ENCODE results near the gene MAP1B.

Gene MAP1B

GRCh38 chr5:72115296-72115695, 8.0 kb downstream of the MAP1B start:
- DNase-seq, result no peak
- Histone ChIP-seq H3K27ac (ENCODE audit: low read length, poor library complexity, severe bottlenecking) (no peak overlapping the region), H3K18ac (ENCODE audit: low read depth in 1 of 2, low read length in 2 of 2) (no peak overlapping the region), H3K27me3 (ENCODE audit: control insufficient read depth in 1 of 2, insufficient read depth in 1 of 2, low read length in 2 of 2) (no peaks in the 10 kb centered on the region), H4K8ac (ENCODE audit: low read length) (no peak overlapping the region), H2BK120ac (ENCODE audit: low read depth, low read length) (no peak overlapping the region), H2BK15ac (ENCODE audit: low read depth, poor library complexity, severe bottlenecking) (no peak overlapping the region), H3K9me3 (ENCODE audit: control insufficient read depth, low read length) (peaks cover 7% of the 10 kb centered on the region), H3K79me1 (replicated peaks; ENCODE audit: low read length, poor library complexity, severe bottlenecking) (peaks cover 26% of the 10 kb centered on the region), H3K4ac (ENCODE audit: low read depth in 1 of 2, low read length in 2 of 2) (no peak overlapping the region), H3K14ac (ENCODE audit: low read length in 2 of 2) (no peak overlapping the region), H2AFZ (ENCODE audit: low read depth, low read length) (no peak overlapping the region), H3K36me3 (ENCODE audit: control insufficient read depth in 1 of 2, insufficient read depth in 2 of 2, low read depth in 1 of 2, low read length in 2 of 2) (peaks cover 13 to 67% of the 10 kb centered on the region in 2 experiments), H2BK12ac (ENCODE audit: low read length in 2 of 2) (no peak overlapping the region), H4K91ac (ENCODE audit: low read length) (no peak overlapping the region), H3K9ac (ENCODE audit: low read length) (no peak overlapping the region), H3K4me1 (ENCODE audit: control insufficient read depth, insufficient read depth, low read depth, low read length) (peaks cover 2% of the 10 kb centered on the region), H3K4me2 (ENCODE audit: low read length, poor library complexity, severe bottlenecking) (no peak overlapping the region), H3K23ac (ENCODE audit: low read length in 2 of 2) (no peak overlapping the region), H2AK5ac (ENCODE audit: low read length, severe bottlenecking) (no peak overlapping the region), H3K4me3 (ENCODE audit: insufficient read depth in 1 of 2, low read depth in 1 of 2, low read length in 2 of 2) (no peak overlapping the region), H2BK5ac (ENCODE audit: low read depth, low read length, poor library complexity, severe bottlenecking) (no peak overlapping the region)

- Histone ChIP-seq H2BK12ac (ENCODE audit: low read length in 2 of 2) (no peak overlapping the region), H4K91ac (ENCODE audit: low read length) (no peak overlapping the region), H3K36me3 (ENCODE audit: control insufficient read depth in 1 of 2, insufficient read depth in 2 of 2, low read depth in 1 of 2, low read length in 2 of 2) (peaks cover 17 to 85% of the 10 kb centered on the region in 2 experiments), H3K4me1 (ENCODE audit: control insufficient read depth, insufficient read depth, low read depth, low read length) (peaks cover 4% of the 10 kb centered on the region), H2AFZ (ENCODE audit: low read depth, low read length) (no peak overlapping the region), H3K79me1 (replicated peaks; ENCODE audit: low read length, poor library complexity, severe bottlenecking) (peaks cover 31% of the 10 kb centered on the region), H2BK5ac (ENCODE audit: low read depth, low read length, poor library complexity, severe bottlenecking) (no peak overlapping the region), H3K27me3 (ENCODE audit: control insufficient read depth in 1 of 2, insufficient read depth in 1 of 2, low read length in 2 of 2) (no peaks in the 10 kb centered on the region), H2AK5ac (ENCODE audit: low read length, severe bottlenecking) (no peak overlapping the region), H4K8ac (ENCODE audit: low read length) (no peak overlapping the region), H3K4me2 (ENCODE audit: low read length, poor library complexity, severe bottlenecking) (no peak overlapping the region), H3K23ac (ENCODE audit: low read length in 2 of 2) (no peak overlapping the region), H3K9me3 (ENCODE audit: control insufficient read depth, low read length) (peaks cover 7% of the 10 kb centered on the region), H3K4ac (ENCODE audit: low read depth in 1 of 2, low read length in 2 of 2) (no peak overlapping the region), H2BK15ac (ENCODE audit: low read depth, poor library complexity, severe bottlenecking) (no peak overlapping the region), H3K9ac (ENCODE audit: low read length) (peak overlapping the region; percentile 20), H3K14ac (ENCODE audit: low read length in 2 of 2) (no peak overlapping the region), H3K18ac (ENCODE audit: low read depth in 1 of 2, low read length in 2 of 2) (no peak overlapping the region), H3K27ac (ENCODE audit: low read length, poor library complexity, severe bottlenecking) (no peak overlapping the region), H2BK120ac (ENCODE audit: low read depth, low read length) (no peak overlapping the region), H3K4me3 (ENCODE audit: insufficient read depth in 1 of 2, low read depth in 1 of 2, low read length in 2 of 2) (no peak overlapping the region)
- no peak for DNase-seq
These were observed 10.0 kb downstream of the MAP1B start for GRCh38 chr5:72117307-72117706.

DNA sequence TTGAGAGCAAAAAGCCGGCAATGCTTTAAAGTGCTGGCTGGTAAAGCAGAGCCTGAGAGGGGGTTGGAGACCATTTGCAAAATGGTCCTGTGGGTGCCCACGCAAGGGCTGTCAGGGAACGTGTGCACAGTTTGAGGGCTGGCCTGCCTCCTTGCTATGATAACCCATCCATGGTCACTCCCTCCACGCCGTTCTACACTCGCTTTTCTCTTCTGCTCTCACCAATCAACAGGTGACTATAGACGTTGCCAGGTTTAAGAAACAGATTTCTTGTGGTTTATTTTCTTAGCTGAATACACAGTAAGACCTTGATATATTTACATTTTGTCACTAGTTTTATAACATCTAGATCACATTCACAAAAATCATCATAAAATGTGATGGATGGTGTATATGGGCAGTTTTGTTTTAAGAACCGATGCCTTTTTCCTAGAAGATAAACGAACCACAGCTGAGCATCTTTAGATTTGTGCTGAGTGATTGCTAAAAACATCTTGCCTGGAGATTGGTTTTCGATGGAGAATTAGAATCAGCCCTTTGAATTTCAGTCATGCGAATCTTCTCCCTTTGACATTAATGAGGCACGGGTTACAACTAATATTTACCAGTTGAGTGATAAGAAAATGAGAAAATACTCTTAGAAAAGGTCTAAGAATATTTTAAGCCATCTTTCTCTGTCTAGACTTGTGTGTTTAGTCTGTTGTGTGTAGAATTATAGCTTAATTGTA, 13.9 kb downstream of the MAP1B start:
- no peak overlapping the region for H2AK5ac ChIP-seq (ENCODE audit: low read length, severe bottlenecking)
- no peak overlapping the region for H2BK5ac ChIP-seq (ENCODE audit: low read depth, low read length, poor library complexity, severe bottlenecking)
- H3K18ac ChIP-seq (ENCODE audit: low read depth in 1 of 2, low read length in 2 of 2), result peak overlapping the region; percentile 43 to 49
- peaks cover 31% of the 10 kb centered on the region for H3K79me1 ChIP-seq (replicated peaks; ENCODE audit: low read length, poor library complexity, severe bottlenecking)
- H2BK120ac ChIP-seq (ENCODE audit: low read depth, low read length), result no peak overlapping the region
- no peak overlapping the region for H2AFZ ChIP-seq (ENCODE audit: low read depth, low read length)
- peak overlapping the region in 1 of 2 experiments; percentile 93 for H3K14ac ChIP-seq (ENCODE audit: low read length in 2 of 2)
- H2BK12ac ChIP-seq (ENCODE audit: low read length in 2 of 2), result no peak overlapping the region
- no peak overlapping the region for H3K4me2 ChIP-seq (ENCODE audit: low read length, poor library complexity, severe bottlenecking)
- H3K4me1 ChIP-seq (ENCODE audit: control insufficient read depth, insufficient read depth, low read depth, low read length), result peaks cover 6% of the 10 kb centered on the region
- peaks cover 14 to 83% of the 10 kb centered on the region in 2 experiments for H3K36me3 ChIP-seq (ENCODE audit: control insufficient read depth in 1 of 2, insufficient read depth in 2 of 2, low read depth in 1 of 2, low read length in 2 of 2)
- H3K9ac ChIP-seq (ENCODE audit: low read length), result no peak overlapping the region
- H3K27me3 ChIP-seq (ENCODE audit: control insufficient read depth in 1 of 2, insufficient read depth in 1 of 2, low read length in 2 of 2), result no peaks in the 10 kb centered on the region
- no peak overlapping the region for H3K4me3 ChIP-seq (ENCODE audit: insufficient read depth in 1 of 2, low read depth in 1 of 2, low read length in 2 of 2)
- no peak overlapping the region for H4K8ac ChIP-seq (ENCODE audit: low read length)
- H3K23ac ChIP-seq (ENCODE audit: low read length in 2 of 2), result no peak overlapping the region
- H3K27ac ChIP-seq (ENCODE audit: low read length, poor library complexity, severe bottlenecking), result no peak overlapping the region
- H2BK15ac ChIP-seq (ENCODE audit: low read depth, poor library complexity, severe bottlenecking), result no peak overlapping the region
- H4K91ac ChIP-seq (ENCODE audit: low read length), result no peak overlapping the region
- no peak overlapping the region for H3K4ac ChIP-seq (ENCODE audit: low read depth in 1 of 2, low read length in 2 of 2)
- peaks cover 7% of the 10 kb centered on the region for H3K9me3 ChIP-seq (ENCODE audit: control insufficient read depth, low read length)
- no peak for DNase-seq
- whole genome bisulfite sequencing, result 93% methylated on average over 6 of the region's 12 CpGs

GRCh38 chr5:72121780-72122445, 14.6 kb downstream of the MAP1B start:
- 75% methylated on average over 11 of the region's 12 CpGs for WGBS
- Histone ChIP-seq H3K4me1 (ENCODE audit: control insufficient read depth, insufficient read depth, low read depth, low read length) (peaks cover 6% of the 10 kb centered on the region), H4K91ac (ENCODE audit: low read length) (no peak overlapping the region), H3K79me1 (replicated peaks; ENCODE audit: low read length, poor library complexity, severe bottlenecking) (peaks cover 29% of the 10 kb centered on the region), H3K23ac (ENCODE audit: low read length in 2 of 2) (no peak overlapping the region), H2BK12ac (ENCODE audit: low read length in 2 of 2) (peak overlapping the region in 1 of 2 experiments; percentile 45), H3K9ac (ENCODE audit: low read length) (no peak overlapping the region), H3K14ac (ENCODE audit: low read length in 2 of 2) (no peak overlapping the region), H3K4me3 (ENCODE audit: insufficient read depth in 1 of 2, low read depth in 1 of 2, low read length in 2 of 2) (no peak overlapping the region), H4K8ac (ENCODE audit: low read length) (no peak overlapping the region), H3K18ac (ENCODE audit: low read depth in 1 of 2, low read length in 2 of 2) (no peak overlapping the region), H2BK15ac (ENCODE audit: low read depth, poor library complexity, severe bottlenecking) (no peak overlapping the region), H3K27ac (ENCODE audit: low read length, poor library complexity, severe bottlenecking) (no peak overlapping the region), H2BK5ac (ENCODE audit: low read depth, low read length, poor library complexity, severe bottlenecking) (no peak overlapping the region), H2AFZ (ENCODE audit: low read depth, low read length) (no peak overlapping the region), H2AK5ac (ENCODE audit: low read length, severe bottlenecking) (no peak overlapping the region), H3K4ac (ENCODE audit: low read depth in 1 of 2, low read length in 2 of 2) (peak overlapping the region in 1 of 2 experiments; percentile 54), H2BK120ac (ENCODE audit: low read depth, low read length) (no peak overlapping the region), H3K9me3 (ENCODE audit: control insufficient read depth, low read length) (peaks cover 7% of the 10 kb centered on the region), H3K36me3 (ENCODE audit: control insufficient read depth in 1 of 2, insufficient read depth in 2 of 2, low read depth in 1 of 2, low read length in 2 of 2) (peaks cover 12 to 77% of the 10 kb centered on the region in 2 experiments), H3K4me2 (ENCODE audit: low read length, poor library complexity, severe bottlenecking) (no peak overlapping the region), H3K27me3 (ENCODE audit: control insufficient read depth in 1 of 2, insufficient read depth in 1 of 2, low read length in 2 of 2) (no peaks in the 10 kb centered on the region)
- DNase-seq, result no peak

Measured in mesenchymal stem cell (in vitro differentiated cells and primary cell).